Osteoblast (primary cell): ENCODE results near the gene KDM4F. TPM values are rescaled to one million over a fixed set of nuclear protein-coding genes. Genes with fewer than 3 reads are reported as not detected.
"Not testable (repeated sequence)": the region's sequence is repeated elsewhere in the genome, so short reads cannot be mapped to it uniquely, and the experiment has no call there.

ENCODE experiments used
- DNase-seq: peaks from one replicate; pipeline ENCODE4 v3.0.0; 2011; ENCODE audit warnings: low spot score, mixed read lengths; ENCODE audit not compliant: insufficient read length; ENCODE audit errors: missing footprints
- H2AFZ ChIP-seq: 2 replicates; pipeline ENCODE4 v1.6.0; 2011; ENCODE audit warnings: mild to moderate bottlenecking, low read length
- H3K27ac ChIP-seq: 2 replicates; pipeline ENCODE4 v1.5.1; 2011; ENCODE audit warnings: mild to moderate bottlenecking, low read depth, low read length, moderate library complexity
- H3K27me3 ChIP-seq: 2 replicates; pipeline ENCODE4 v1.6.0; 2012; ENCODE audit warnings: mild to moderate bottlenecking, control low read depth, inconsistent platforms, low read length, moderate library complexity; ENCODE audit not compliant: insufficient read depth
- H3K36me3 ChIP-seq: 2 replicates; pipeline ENCODE4 v1.5.1; 2011; ENCODE audit warnings: mild to moderate bottlenecking, low read length, control low read depth, moderate library complexity; ENCODE audit not compliant: insufficient read depth
- H3K4me1 ChIP-seq: 2 replicates; pipeline ENCODE4 v1.5.1; 2011; ENCODE audit warnings: mild to moderate bottlenecking, low read length, control low read depth, moderate library complexity; ENCODE audit not compliant: insufficient read depth
- H3K4me2 ChIP-seq: 2 replicates; pipeline ENCODE4 v1.6.0; 2011; ENCODE audit warnings: mild to moderate bottlenecking, low read length; ENCODE audit not compliant: insufficient read depth
- H3K4me3 ChIP-seq: fragments of 200-600 bp; sonication (generic); 3 replicates; pipeline ENCODE4 v1.5.1; 2012; ENCODE audit warnings: mild to moderate bottlenecking, low read length, inconsistent platforms; ENCODE audit not compliant: insufficient read depth
- H3K79me2 ChIP-seq: 2 replicates; pipeline ENCODE4 v1.6.0; 2012; ENCODE audit warnings: mild to moderate bottlenecking, low read length, control low read depth, inconsistent platforms; ENCODE audit not compliant: insufficient read depth
- H3K9me3 ChIP-seq: 2 replicates; pipeline ENCODE4 v1.5.1; 2011; ENCODE audit warnings: low read depth, low read length, control low read depth
- H4K20me1 ChIP-seq: 2 replicates; pipeline ENCODE4 v1.6.0; 2012; ENCODE audit warnings: mild to moderate bottlenecking, low read length, control low read depth; ENCODE audit not compliant: insufficient read depth
- total RNA-seq: library from RNA; depleted of rRNA; stranded (reverse); fragments of >200 nt; gene quantifications from 2 replicates; pipeline ENCODE4 v1.2.3, GENCODE V29; 2012
- TF ChIP-seq, protein P1 (sequence below): IDR thresholded peaks from 2 replicates; pipeline ENCODE4 v1.5.1; 2011; ENCODE audit warnings: mild to moderate bottlenecking, low read depth, low read length, moderate library complexity; ENCODE audit errors: extremely low read depth

The KDM4F gene
- total RNA-seq, 1 donor: not detected

DNA sequence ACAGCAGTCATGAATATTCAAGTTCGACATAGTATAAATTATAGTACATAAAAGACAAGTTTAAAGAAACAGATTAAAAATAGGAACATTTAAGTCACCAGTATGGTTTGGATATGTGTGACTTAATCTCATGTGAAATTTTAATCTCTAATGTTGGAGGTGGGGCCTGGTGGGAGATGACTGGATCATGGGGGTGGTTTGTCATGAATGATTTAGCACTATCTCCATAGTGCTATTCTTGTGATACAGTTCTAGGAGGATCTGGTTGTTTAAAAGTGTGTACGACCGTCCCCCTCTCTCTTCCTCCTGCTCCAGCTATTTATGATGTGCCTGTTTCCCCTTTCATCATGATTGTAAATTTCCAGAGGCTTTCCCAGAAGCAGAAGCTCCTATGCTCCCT, 20.9 kb upstream of the KDM4F start:
- no peak for DNase-seq
- Histone ChIP-seq H3K4me3 (no peak overlapping the region), H4K20me1 (no peaks in the 10 kb centered on the region)

DNA sequence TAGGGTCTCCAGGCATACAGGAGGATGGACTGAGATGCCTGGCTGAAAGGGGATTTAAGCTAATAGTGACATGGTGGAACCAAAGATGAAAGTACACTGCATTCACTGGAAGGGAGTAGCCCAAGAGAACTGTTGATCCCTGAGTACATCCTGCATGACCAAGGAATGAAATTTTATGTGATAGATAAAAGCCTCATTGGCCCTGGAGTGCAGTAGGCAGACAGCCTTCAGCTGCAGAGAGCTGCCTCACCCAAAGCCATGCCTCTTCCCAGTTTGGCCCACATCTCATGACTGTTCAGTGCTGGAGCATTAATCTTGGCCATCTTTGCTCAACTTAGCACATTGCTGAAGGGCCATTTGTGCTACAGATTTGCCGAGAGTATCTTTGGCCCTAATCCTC, 16.2 kb upstream of the KDM4F start:
- no peaks in the 10 kb centered on the region for H3K27me3 ChIP-seq
- TF ChIP-seq, protein P1, sequence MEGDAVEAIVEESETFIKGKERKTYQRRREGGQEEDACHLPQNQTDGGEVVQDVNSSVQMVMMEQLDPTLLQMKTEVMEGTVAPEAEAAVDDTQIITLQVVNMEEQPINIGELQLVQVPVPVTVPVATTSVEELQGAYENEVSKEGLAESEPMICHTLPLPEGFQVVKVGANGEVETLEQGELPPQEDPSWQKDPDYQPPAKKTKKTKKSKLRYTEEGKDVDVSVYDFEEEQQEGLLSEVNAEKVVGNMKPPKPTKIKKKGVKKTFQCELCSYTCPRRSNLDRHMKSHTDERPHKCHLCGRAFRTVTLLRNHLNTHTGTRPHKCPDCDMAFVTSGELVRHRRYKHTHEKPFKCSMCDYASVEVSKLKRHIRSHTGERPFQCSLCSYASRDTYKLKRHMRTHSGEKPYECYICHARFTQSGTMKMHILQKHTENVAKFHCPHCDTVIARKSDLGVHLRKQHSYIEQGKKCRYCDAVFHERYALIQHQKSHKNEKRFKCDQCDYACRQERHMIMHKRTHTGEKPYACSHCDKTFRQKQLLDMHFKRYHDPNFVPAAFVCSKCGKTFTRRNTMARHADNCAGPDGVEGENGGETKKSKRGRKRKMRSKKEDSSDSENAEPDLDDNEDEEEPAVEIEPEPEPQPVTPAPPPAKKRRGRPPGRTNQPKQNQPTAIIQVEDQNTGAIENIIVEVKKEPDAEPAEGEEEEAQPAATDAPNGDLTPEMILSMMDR: no peak
- no peak overlapping the region for H3K4me3 ChIP-seq
- no peaks in the 10 kb centered on the region for H3K79me2 ChIP-seq
- H4K20me1 ChIP-seq: no peaks in the 10 kb centered on the region
- H3K4me1 ChIP-seq: no peaks in the 10 kb centered on the region
- H3K36me3 ChIP-seq: no peaks in the 10 kb centered on the region
- no peaks in the 10 kb centered on the region for H3K9me3 ChIP-seq
- no peak overlapping the region for H3K27ac ChIP-seq
- H2AFZ ChIP-seq: no peak overlapping the region
- DNase-seq: no peak
- H3K4me2 ChIP-seq: no peak overlapping the region

More for the DNA sequence above, 20.9 kb upstream of the KDM4F start:
- Histone ChIP-seq H3K9me3 (no peaks in the 10 kb centered on the region), H3K79me2 (no peaks in the 10 kb centered on the region), H3K27ac (no peak overlapping the region), H3K27me3 (no peaks in the 10 kb centered on the region), H3K4me2 (no peak overlapping the region), H3K4me1 (no peaks in the 10 kb centered on the region), H3K36me3 (no peaks in the 10 kb centered on the region), H2AFZ (no peak overlapping the region)
- TF ChIP-seq, protein P1: no peak

DNA sequence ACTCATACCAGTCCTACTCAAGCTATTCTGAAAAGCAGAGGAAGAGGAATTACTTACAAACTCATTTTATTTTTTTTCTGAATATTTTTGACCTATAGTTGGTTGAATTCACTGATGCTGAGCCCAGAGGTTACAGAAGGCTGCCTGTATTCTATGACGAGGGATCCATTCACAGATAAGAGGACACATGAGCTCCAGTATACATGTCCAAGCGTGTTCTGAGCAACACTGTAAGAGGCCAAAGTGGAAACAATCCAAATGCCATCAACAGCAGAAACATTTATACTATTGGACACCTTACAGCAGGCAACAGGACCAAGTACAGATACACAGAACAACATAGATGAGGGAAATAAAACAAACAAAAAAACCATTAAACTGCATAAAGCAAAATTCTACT, 13.9 kb upstream of the KDM4F start:
- H3K36me3 ChIP-seq: no peaks in the 10 kb centered on the region
- no peak for DNase-seq
- no peaks in the 10 kb centered on the region for H3K27me3 ChIP-seq
- no peak overlapping the region for H3K4me3 ChIP-seq
- no peak overlapping the region for H3K27ac ChIP-seq
- TF ChIP-seq, protein P1: no peak
- no peaks in the 10 kb centered on the region for H3K9me3 ChIP-seq
- H3K79me2 ChIP-seq: no peaks in the 10 kb centered on the region
- no peak overlapping the region for H3K4me2 ChIP-seq
- H4K20me1 ChIP-seq: no peaks in the 10 kb centered on the region
- H2AFZ ChIP-seq: no peak overlapping the region
- no peaks in the 10 kb centered on the region for H3K4me1 ChIP-seq

DNA sequence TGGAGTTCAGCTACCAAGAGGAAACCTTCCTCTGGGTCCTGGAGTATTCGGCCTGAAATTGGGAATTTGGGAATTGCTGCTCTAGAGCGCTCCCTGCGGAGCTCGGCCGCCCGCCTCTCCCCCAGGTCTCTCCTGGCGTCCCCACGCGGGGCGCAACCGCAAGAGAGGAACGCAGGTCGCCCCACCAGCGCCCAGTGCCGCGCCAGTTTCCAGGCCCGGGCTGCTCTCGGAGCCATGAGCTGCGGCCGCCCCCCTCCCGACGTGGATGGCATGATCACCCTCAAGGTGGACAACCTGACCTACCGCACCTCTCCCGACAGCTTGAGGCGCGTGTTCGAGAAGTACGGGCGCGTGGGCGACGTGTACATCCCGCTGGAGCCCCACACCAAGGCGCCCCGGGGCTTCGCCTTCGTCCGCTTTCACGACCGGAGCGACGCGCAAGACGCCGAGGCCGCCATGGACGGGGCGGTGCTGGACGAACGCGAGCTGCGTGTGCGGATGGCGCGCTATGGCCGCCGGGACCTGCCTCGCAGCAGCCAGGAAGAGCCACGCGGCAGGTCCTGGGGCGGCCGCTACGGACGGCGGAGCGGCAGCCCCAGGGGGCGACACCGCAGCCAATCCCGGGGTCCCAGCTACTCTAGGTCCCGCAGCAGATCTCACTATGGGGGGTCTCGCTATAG, 11.7 kb upstream of the KDM4F start:
- not testable (repeated sequence) for H3K79me2 ChIP-seq, H3K36me3 ChIP-seq, H3K4me1 ChIP-seq, H2AFZ ChIP-seq, H3K27ac ChIP-seq, H3K27me3 ChIP-seq, H3K9me3 ChIP-seq, H3K4me2 ChIP-seq, H4K20me1 ChIP-seq
- H3K4me3 ChIP-seq: peak overlapping the region; percentile 22
- peak; percentile 67 for DNase-seq
